NCI-H2171 (cell line): ENCODE results near the gene TPPP.
A peak's percentile ranks its signal among the peaks of the same experiment; 100 is the strongest.

Source experiments
- DNase-seq: peaks from one replicate; lab custom pipeline; 2025; lab: John Stamatoyannopoulos, UW

TPPP gene

GRCh38 chr5:665541-665955, 27.6 kb downstream of the TPPP start:
- no peak for DNase-seq

GRCh38 chr5:664994-665360, 28.2 kb downstream of the TPPP start:
- DNase-seq = no peak

- no peak for DNase-seq
These were observed 28.7 kb downstream of the TPPP start for GRCh38 chr5:664343-664993.

GRCh38 chr5:663436-664342, 29.5 kb downstream of the TPPP start:
- no peak for DNase-seq

- DNase-seq = no peak
These were observed 30.3 kb downstream of the TPPP start for GRCh38 chr5:662751-663435.

GRCh38 chr5:661891-662750, 31.0 kb downstream of the TPPP start:
- no peak for DNase-seq

GRCh38 chr5:660491-661030, 32.6 kb downstream of the TPPP start:
- DNase-seq = no peak

GRCh38 chr5:659496-660263, 33.5 kb downstream of the TPPP start:
- DNase-seq = peak; percentile 37

GRCh38 chr5:658103-658502, 35.0 kb downstream of the TPPP start:
- no peak for DNase-seq

GRCh38 chr5:657570-657969, 35.6 kb downstream of the TPPP start:
- DNase-seq = no peak

GRCh38 chr5:655406-655805, 37.7 kb downstream of the TPPP start:
- DNase-seq = no peak

GRCh38 chr5:654071-654778, 38.9 kb downstream of the TPPP start:
- no peak for DNase-seq

- no peak for DNase-seq
These were observed 40.3 kb downstream of the TPPP start for GRCh38 chr5:652773-653350.

GRCh38 chr5:652023-652515, 41.1 kb downstream of the TPPP start:
- no peak for DNase-seq

GRCh38 chr5:651296-652022, 41.7 kb downstream of the TPPP start:
- DNase-seq = no peak

GRCh38 chr5:647727-648126, 45.4 kb downstream of the TPPP start:
- no peak for DNase-seq

GRCh38 chr5:647311-647710, 45.8 kb downstream of the TPPP start:
- DNase-seq = no peak

- DNase-seq = no peak
These were observed 46.6 kb downstream of the TPPP start for GRCh38 chr5:646396-647201.
